GM23248 (cell line): ENCODE measurements around the gene FBXO47. TPM values are rescaled to one million over a fixed set of nuclear protein-coding genes. Genes with fewer than 3 reads are reported as not detected.

Experiments
- DNase-seq: peaks from one replicate; pipeline ENCODE4 v3.0.0-alpha.2; 2015
- H2AFZ ChIP-seq: fragments of 200-600 bp; sonication (generic); 2 replicates; pipeline ENCODE4 v1.6.1; 2016; ENCODE audit warnings: antibody characterized with exemption
- H3F3A ChIP-seq: fragments of 200-600 bp; sonication (generic); 2 replicates; pipeline ENCODE4 v1.6.1; 2016; ENCODE audit warnings: mild to moderate bottlenecking, antibody characterized with exemption, mixed run types; ENCODE audit not compliant: insufficient read depth
- H3K27ac ChIP-seq: fragments of 200-600 bp; sonication (generic); 2 replicates; pipeline ENCODE4 v1.5.1; 2016; ENCODE audit warnings: mild to moderate bottlenecking
- H3K27me3 ChIP-seq: fragments of 200-600 bp; sonication (generic); replicated peaks from 2 replicates; pipeline ENCODE4 v1.6.1; 2016; ENCODE audit warnings: mild to moderate bottlenecking; ENCODE audit not compliant: insufficient read depth
- H3K36me3 ChIP-seq: fragments of 200-600 bp; sonication (generic); 2 replicates; pipeline ENCODE4 v1.6.1; 2016; ENCODE audit warnings: low read depth, mild to moderate bottlenecking
- H3K4me1 ChIP-seq: fragments of 200-600 bp; sonication (generic); 2 replicates; pipeline ENCODE4 v1.6.1; 2016; ENCODE audit warnings: mild to moderate bottlenecking; ENCODE audit not compliant: insufficient read depth
- H3K4me2 ChIP-seq: fragments of 200-600 bp; sonication (generic); one replicate; pipeline ENCODE4 v1.6.1; 2016; ENCODE audit warnings: mild to moderate bottlenecking; ENCODE audit not compliant: unreplicated experiment
- H3K4me3 ChIP-seq: fragments of 200-600 bp; sonication (generic); 2 replicates; pipeline ENCODE4 v1.5.1; 2016; ENCODE audit warnings: mild to moderate bottlenecking
- H3K79me2 ChIP-seq: fragments of 200-600 bp; sonication (generic); 2 replicates; pipeline ENCODE4 v1.6.1; 2016; ENCODE audit warnings: mild to moderate bottlenecking; ENCODE audit not compliant: insufficient read depth
- H3K9ac ChIP-seq: fragments of 200-600 bp; sonication (generic); 2 replicates; pipeline ENCODE4 v1.6.1; 2016; ENCODE audit warnings: mild to moderate bottlenecking
- H3K9me2 ChIP-seq: fragments of 200-600 bp; sonication (generic); 2 replicates; pipeline ENCODE4 v1.6.1; 2016; ENCODE audit warnings: mixed run types, mild to moderate bottlenecking, moderate library complexity; ENCODE audit not compliant: insufficient read depth
- H3K9me3 ChIP-seq: fragments of 200-600 bp; sonication (generic); one replicate; pipeline ENCODE4 v1.6.1; 2017; ENCODE audit warnings: low read depth
- H4K20me1 ChIP-seq: fragments of 200-600 bp; sonication (generic); 2 replicates; pipeline ENCODE4 v1.6.0; 2016; ENCODE audit not compliant: insufficient read depth
- EZH2 ChIP-seq: fragments of 200-600 bp; sonication (generic); IDR thresholded peaks from 2 replicates; pipeline ENCODE4 v1.6.1; 2018; ENCODE audit warnings: antibody characterized with exemption, mild to moderate bottlenecking; ENCODE audit not compliant: insufficient read depth, poor library complexity, severe bottlenecking
- EZH2phosphoT487 ChIP-seq: fragments of 200-600 bp; sonication (generic); IDR thresholded peaks from 2 replicates; pipeline ENCODE4 v1.6.1; 2018; ENCODE audit warnings: antibody characterized with exemption, moderate library complexity, mild to moderate bottlenecking, low read depth; ENCODE audit not compliant: insufficient read depth
- WGBS, 2 experiments: methylation state at CpG; one replicate each; pipeline ENCODE4 v1.1.6; 2015 to 2017; ENCODE audit warnings: low lambda C conversion rate in 2 of 2, low coverage in 1 of 2; ENCODE audit errors: missing lambda C conversion rate in 2 of 2; 5-methylcytosine and 5-hydroxymethylcytosine counted together
- in situ Hi-C: fragments of 300-500 bp; cut with MboI; formaldehyde crosslinking; loops from 2 replicates; pipeline ENCODE4 v1.15.0; 2020
- polyA plus RNA-seq: library from polyadenylated mRNA; unstranded; fragments of >200 nt; fragmentation: Nextera tagmentation; extraction: Ambion mirVana; gene quantifications from 2 replicates; pipeline ENCODE4 v1.2.1, GENCODE V29; 2016
- total RNA-seq: library from RNA; depleted of rRNA; stranded (reverse); fragments of >200 nt; shearing (Covaris generic); gene quantifications from 2 replicates; pipeline ENCODE4 v1.2.3, GENCODE V29; 2014

FBXO47 gene
- total and polyA plus RNA-seq, 2 experiments from 2014 or later, result under 0.01 TPM; not detected in 1

GRCh38 chr17:39000021-39000601 lies 32.9 kb upstream of the FBXO47 start:
- H3F3A ChIP-seq, result peaks cover 54% of the 10 kb centered on the region
- in situ Hi-C loops, result no loop called here
- H3K36me3 ChIP-seq, result no peaks in the 10 kb centered on the region
- H3K27me3 ChIP-seq, result no peaks in the 10 kb centered on the region
- peak overlapping the region; percentile 31; the same call in 1 of the 2 replicates for H3K4me3 ChIP-seq
- 3 to 11% methylated on average over 4 of the region's 4 CpGs for WGBS, 2 experiments
- peak overlapping the region; percentile 60 for H3K9ac ChIP-seq
- H2AFZ ChIP-seq, result peak overlapping the region; percentile 70
- H3K79me2 ChIP-seq, result no peaks in the 10 kb centered on the region
- no peaks in the 10 kb centered on the region for H3K9me3 ChIP-seq
- H4K20me1 ChIP-seq, result no peaks in the 10 kb centered on the region
- H3K9me2 ChIP-seq, result no peaks in the 10 kb centered on the region
- peak; percentile 68 for DNase-seq
- H3K4me1 ChIP-seq, result peaks cover 51% of the 10 kb centered on the region
- TF ChIP-seq EZH2, result no peak
- TF ChIP-seq EZH2phosphoT487, result no peak
- peak overlapping the region; percentile 72 for H3K4me2 ChIP-seq
- peak overlapping the region; percentile 99 for H3K27ac ChIP-seq

- Histone ChIP-seq H3K9me3 (no peaks in the 10 kb centered on the region), H3K4me1 (peaks cover 31% of the 10 kb centered on the region), H3K4me3 (no peak overlapping the region), H3K9ac (no peak overlapping the region), H2AFZ (no peak overlapping the region), H3K27ac (no peak overlapping the region), H3K4me2 (no peak overlapping the region), H4K20me1 (no peaks in the 10 kb centered on the region), H3K36me3 (no peaks in the 10 kb centered on the region), H3F3A (peaks cover 32% of the 10 kb centered on the region), H3K27me3 (no peaks in the 10 kb centered on the region), H3K79me2 (no peaks in the 10 kb centered on the region), H3K9me2 (no peaks in the 10 kb centered on the region)
- no peak for TF ChIP-seq EZH2phosphoT487
- in situ Hi-C loops, result no loop called here
- 72 to 78% methylated on average over 5 of the region's 5 CpGs for WGBS, 2 experiments
- DNase-seq, result peak; percentile 38
Measured at GRCh38 chr17:38996660-38997337, 29.6 kb upstream of the FBXO47 start.

GRCh38 chr17:38994026-38994425 lies 26.8 kb upstream of the FBXO47 start:
- peaks cover 5% of the 10 kb centered on the region for H3K4me1 ChIP-seq
- no peak overlapping the region for H3K4me3 ChIP-seq
- H3K4me2 ChIP-seq, result no peak overlapping the region
- H3K9me3 ChIP-seq, result no peaks in the 10 kb centered on the region
- no peak overlapping the region for H3K9ac ChIP-seq
- H3F3A ChIP-seq, result 0 out of 2 replicates have a peak, but pooled peaks cover 8% of the 10 kb centered on the region
- in situ Hi-C loops, result no loop called here
- H2AFZ ChIP-seq, result no peak overlapping the region
- no peaks in the 10 kb centered on the region for H3K36me3 ChIP-seq
- TF ChIP-seq EZH2, result no peak
- H3K9me2 ChIP-seq, result no peaks in the 10 kb centered on the region
- whole genome bisulfite sequencing, 2 experiments, result 6 to 14% methylated on average over 2 of the region's 2 CpGs
- DNase-seq, result no peak
- H3K27ac ChIP-seq, result no peak overlapping the region
- no peaks in the 10 kb centered on the region for H3K79me2 ChIP-seq
- no peaks in the 10 kb centered on the region for H4K20me1 ChIP-seq
- H3K27me3 ChIP-seq, result no peaks in the 10 kb centered on the region

GRCh38 chr17:38984666-38985065 lies 17.5 kb upstream of the FBXO47 start:
- no peaks in the 10 kb centered on the region for H3K9me3 ChIP-seq
- H2AFZ ChIP-seq, result no peak overlapping the region
- H3K4me2 ChIP-seq, result no peak overlapping the region
- H4K20me1 ChIP-seq, result no peaks in the 10 kb centered on the region
- H3K4me3 ChIP-seq, result no peak overlapping the region
- no peak overlapping the region for H3K9ac ChIP-seq
- H3K27me3 ChIP-seq, result no peaks in the 10 kb centered on the region
- no peaks in the 10 kb centered on the region for H3K79me2 ChIP-seq
- DNase-seq, result no peak
- WGBS, 2 experiments, result 70 to 76% methylated on average over 2 of the region's 2 CpGs
- TF ChIP-seq EZH2phosphoT487, result no peak
- no peak for TF ChIP-seq EZH2
- H3F3A ChIP-seq, result peaks cover 18% of the 10 kb centered on the region
- no peak overlapping the region for H3K27ac ChIP-seq
- in situ Hi-C loops, result loop anchor here (5.0 kb wide), 1 partner anchor 168 kb away; the partner anchor contains the start of gene PLXDC1
- peaks cover 20% of the 10 kb centered on the region for H3K4me1 ChIP-seq
- no peaks in the 10 kb centered on the region for H3K36me3 ChIP-seq
- H3K9me2 ChIP-seq, result no peaks in the 10 kb centered on the region
